Measurements from ENCODE around the gene CEP128. TPM values are rescaled to one million over a fixed set of nuclear protein-coding genes. Genes with fewer than 3 reads are reported as not detected.

The CEP128 gene
- total and polyA plus RNA-seq, 2 experiments from 2014 or later, result 7.6 to 17.6 TPM

DNA sequence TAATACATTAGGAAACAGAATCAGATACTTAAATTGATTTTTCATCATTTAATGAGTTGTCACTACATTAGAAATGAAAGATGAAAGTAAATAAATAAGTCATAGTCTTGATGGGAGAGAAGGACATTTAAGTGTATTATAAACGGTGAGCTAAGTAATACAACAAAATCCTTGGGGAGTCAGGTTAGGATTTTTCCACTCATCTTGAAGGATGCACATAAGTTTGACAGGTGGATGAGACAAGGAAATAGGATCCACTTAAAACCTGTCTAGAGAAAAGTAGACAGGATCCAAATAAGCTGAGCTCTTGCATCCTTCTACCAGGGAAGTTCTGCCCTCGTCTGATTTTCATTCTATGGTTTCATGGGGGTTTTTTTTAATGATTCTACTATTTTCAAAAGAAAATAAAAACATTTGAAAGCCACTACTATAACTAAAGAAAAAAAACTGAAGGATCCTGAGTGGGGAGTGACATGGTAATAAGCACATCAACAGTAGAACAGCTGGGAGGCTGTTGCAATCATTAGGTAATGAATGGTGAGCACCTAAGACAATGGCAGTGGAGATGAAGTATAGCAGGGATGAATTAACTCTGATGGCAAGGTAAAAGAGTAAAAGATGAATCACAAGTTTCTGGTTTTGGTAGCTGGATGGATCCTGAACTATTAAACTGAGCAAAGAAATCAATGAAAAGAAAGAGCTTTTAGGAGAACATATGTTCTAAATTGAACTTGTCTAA is 17.0 kb downstream of the CEP128 start:
- Mint-ChIP-seq H3K9me3 (no peaks in the 10 kb centered on the region), H3K27me3 (ENCODE audit: insufficient read depth, low read depth, poor library complexity) (no peaks in the 10 kb centered on the region), H3K27ac (peak overlapping the region; percentile 69; the same call in 1 of the 2 replicates), H3K4me1 (peaks cover 35% of the 10 kb centered on the region), H3K4me3 (no peak overlapping the region), H3K36me3 (ENCODE audit: low read depth) (peaks cover 3% of the 10 kb centered on the region; the same call in 1 of the 3 replicates)
- DNase-seq (ENCODE audit: low spot score) (no peak), ATAC-seq (no peak)
- peaks cover 28% of the 10 kb centered on the region for H3K4me1 ChIP-seq (ENCODE audit: insufficient read depth)
- H3K27ac ChIP-seq (ENCODE audit: low read depth), result no peak overlapping the region
- no peak overlapping the region for H2AFZ ChIP-seq
- TF ChIP-seq ZNF331 (CRISPR knock-in tag; IDR thresholded peaks at IDR 0.05; ENCODE audit: low read depth), result no peak
- no peak for TF ChIP-seq NANOG (IDR thresholded peaks at IDR 0.05; ENCODE audit: borderline replicate concordance)
- TF ChIP-seq POLR2AphosphoS5 (IDR thresholded peaks at IDR 0.05; ENCODE audit: low read depth), result no peak
- TF ChIP-seq, protein P1, sequence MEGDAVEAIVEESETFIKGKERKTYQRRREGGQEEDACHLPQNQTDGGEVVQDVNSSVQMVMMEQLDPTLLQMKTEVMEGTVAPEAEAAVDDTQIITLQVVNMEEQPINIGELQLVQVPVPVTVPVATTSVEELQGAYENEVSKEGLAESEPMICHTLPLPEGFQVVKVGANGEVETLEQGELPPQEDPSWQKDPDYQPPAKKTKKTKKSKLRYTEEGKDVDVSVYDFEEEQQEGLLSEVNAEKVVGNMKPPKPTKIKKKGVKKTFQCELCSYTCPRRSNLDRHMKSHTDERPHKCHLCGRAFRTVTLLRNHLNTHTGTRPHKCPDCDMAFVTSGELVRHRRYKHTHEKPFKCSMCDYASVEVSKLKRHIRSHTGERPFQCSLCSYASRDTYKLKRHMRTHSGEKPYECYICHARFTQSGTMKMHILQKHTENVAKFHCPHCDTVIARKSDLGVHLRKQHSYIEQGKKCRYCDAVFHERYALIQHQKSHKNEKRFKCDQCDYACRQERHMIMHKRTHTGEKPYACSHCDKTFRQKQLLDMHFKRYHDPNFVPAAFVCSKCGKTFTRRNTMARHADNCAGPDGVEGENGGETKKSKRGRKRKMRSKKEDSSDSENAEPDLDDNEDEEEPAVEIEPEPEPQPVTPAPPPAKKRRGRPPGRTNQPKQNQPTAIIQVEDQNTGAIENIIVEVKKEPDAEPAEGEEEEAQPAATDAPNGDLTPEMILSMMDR (conservative IDR thresholded peaks at IDR 0.05; ENCODE audit: low read depth in 2 of 2), result no peak
- TF ChIP-seq JUNB (IDR thresholded peaks at IDR 0.05; ENCODE audit: unreplicated experiment), result no peak
- TF ChIP-seq, protein P2, sequence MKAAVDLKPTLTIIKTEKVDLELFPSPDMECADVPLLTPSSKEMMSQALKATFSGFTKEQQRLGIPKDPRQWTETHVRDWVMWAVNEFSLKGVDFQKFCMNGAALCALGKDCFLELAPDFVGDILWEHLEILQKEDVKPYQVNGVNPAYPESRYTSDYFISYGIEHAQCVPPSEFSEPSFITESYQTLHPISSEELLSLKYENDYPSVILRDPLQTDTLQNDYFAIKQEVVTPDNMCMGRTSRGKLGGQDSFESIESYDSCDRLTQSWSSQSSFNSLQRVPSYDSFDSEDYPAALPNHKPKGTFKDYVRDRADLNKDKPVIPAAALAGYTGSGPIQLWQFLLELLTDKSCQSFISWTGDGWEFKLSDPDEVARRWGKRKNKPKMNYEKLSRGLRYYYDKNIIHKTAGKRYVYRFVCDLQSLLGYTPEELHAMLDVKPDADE (IDR thresholded peaks at IDR 0.05), result no peak
- TF ChIP-seq EZH2 (IDR thresholded peaks at IDR 0.05; ENCODE audit: low read depth, unreplicated experiment), result no peak
- no peak for TF ChIP-seq STAT1 (IDR thresholded peaks at IDR 0.05; ENCODE audit: unreplicated experiment)
- TF ChIP-seq, protein P3, sequence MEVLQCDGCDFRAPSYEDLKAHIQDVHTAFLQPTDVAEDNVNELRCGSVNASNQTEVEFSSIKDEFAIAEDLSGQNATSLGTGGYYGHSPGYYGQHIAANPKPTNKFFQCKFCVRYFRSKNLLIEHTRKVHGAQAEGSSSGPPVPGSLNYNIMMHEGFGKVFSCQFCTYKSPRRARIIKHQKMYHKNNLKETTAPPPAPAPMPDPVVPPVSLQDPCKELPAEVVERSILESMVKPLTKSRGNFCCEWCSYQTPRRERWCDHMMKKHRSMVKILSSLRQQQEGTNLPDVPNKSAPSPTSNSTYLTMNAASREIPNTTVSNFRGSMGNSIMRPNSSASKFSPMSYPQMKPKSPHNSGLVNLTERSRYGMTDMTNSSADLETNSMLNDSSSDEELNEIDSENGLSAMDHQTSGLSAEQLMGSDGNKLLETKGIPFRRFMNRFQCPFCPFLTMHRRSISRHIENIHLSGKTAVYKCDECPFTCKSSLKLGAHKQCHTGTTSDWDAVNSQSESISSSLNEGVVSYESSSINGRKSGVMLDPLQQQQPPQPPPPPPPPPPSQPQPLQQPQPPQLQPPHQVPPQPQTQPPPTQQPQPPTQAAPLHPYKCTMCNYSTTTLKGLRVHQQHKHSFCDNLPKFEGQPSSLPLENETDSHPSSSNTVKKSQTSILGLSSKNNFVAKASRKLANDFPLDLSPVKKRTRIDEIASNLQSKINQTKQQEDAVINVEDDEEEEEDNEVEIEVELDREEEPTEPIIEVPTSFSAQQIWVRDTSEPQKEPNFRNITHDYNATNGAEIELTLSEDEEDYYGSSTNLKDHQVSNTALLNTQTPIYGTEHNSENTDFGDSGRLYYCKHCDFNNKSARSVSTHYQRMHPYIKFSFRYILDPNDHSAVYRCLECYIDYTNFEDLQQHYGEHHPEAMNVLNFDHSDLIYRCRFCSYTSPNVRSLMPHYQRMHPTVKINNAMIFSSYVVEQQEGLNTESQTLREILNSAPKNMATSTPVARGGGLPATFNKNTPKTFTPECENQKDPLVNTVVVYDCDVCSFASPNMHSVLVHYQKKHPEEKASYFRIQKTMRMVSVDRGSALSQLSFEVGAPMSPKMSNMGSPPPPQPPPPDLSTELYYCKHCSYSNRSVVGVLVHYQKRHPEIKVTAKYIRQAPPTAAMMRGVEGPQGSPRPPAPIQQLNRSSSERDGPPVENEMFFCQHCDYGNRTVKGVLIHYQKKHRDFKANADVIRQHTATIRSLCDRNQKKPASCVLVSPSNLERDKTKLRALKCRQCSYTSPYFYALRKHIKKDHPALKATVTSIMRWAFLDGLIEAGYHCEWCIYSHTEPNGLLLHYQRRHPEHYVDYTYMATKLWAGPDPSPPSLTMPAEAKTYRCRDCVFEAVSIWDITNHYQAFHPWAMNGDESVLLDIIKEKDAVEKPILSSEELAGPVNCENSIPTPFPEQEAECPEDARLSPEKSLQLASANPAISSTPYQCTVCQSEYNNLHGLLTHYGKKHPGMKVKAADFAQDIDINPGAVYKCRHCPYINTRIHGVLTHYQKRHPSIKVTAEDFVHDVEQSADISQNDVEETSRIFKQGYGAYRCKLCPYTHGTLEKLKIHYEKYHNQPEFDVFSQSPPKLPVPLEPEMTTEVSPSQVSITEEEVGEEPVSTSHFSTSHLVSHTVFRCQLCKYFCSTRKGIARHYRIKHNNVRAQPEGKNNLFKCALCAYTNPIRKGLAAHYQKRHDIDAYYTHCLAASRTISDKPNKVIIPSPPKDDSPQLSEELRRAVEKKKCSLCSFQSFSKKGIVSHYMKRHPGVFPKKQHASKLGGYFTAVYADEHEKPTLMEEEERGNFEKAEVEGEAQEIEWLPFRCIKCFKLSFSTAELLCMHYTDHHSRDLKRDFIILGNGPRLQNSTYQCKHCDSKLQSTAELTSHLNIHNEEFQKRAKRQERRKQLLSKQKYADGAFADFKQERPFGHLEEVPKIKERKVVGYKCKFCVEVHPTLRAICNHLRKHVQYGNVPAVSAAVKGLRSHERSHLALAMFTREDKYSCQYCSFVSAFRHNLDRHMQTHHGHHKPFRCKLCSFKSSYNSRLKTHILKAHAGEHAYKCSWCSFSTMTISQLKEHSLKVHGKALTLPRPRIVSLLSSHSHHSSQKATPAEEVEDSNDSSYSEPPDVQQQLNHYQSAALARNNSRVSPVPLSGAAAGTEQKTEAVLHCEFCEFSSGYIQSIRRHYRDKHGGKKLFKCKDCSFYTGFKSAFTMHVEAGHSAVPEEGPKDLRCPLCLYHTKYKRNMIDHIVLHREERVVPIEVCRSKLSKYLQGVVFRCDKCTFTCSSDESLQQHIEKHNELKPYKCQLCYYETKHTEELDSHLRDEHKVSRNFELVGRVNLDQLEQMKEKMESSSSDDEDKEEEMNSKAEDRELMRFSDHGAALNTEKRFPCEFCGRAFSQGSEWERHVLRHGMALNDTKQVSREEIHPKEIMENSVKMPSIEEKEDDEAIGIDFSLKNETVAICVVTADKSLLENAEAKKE (CRISPR knock-in tag; IDR thresholded peaks at IDR 0.05), result no peak
- no peak for TF ChIP-seq EZH2phosphoT487 (IDR thresholded peaks at IDR 0.05; ENCODE audit: unreplicated experiment)
- TF ChIP-seq REST (IDR thresholded peaks at IDR 0.05; ENCODE audit: unreplicated experiment), result no peak
- no peak for TF ChIP-seq CREB1 (CRISPR knock-in tag; IDR thresholded peaks at IDR 0.05; ENCODE audit: low read depth)
- no peak for TF ChIP-seq ZNF114 (CRISPR knock-in tag; IDR thresholded peaks at IDR 0.05)
- no peaks in the 10 kb centered on the region for H3K36me3 ChIP-seq (ENCODE audit: insufficient read depth)
- no peaks in the 10 kb centered on the region for H3K9me2 ChIP-seq (ENCODE audit: insufficient read depth)
- H3K4me3 ChIP-seq, result no peak overlapping the region
- no peaks in the 10 kb centered on the region for H3K27me3 ChIP-seq (ENCODE audit: insufficient read depth)
- H4K20me1 ChIP-seq (replicated peaks; ENCODE audit: insufficient read depth), result no peaks in the 10 kb centered on the region
- no peaks in the 10 kb centered on the region for H3F3A ChIP-seq (replicated peaks; ENCODE audit: low read depth)
- H3K4me2 ChIP-seq, result peak overlapping the region; percentile 7; the same call in 1 of the 2 replicates
- peaks cover 15% of the 10 kb centered on the region for H3K79me2 ChIP-seq (replicated peaks; ENCODE audit: insufficient read depth)
